ENCODE measurements around the gene UPP1.

DNA sequence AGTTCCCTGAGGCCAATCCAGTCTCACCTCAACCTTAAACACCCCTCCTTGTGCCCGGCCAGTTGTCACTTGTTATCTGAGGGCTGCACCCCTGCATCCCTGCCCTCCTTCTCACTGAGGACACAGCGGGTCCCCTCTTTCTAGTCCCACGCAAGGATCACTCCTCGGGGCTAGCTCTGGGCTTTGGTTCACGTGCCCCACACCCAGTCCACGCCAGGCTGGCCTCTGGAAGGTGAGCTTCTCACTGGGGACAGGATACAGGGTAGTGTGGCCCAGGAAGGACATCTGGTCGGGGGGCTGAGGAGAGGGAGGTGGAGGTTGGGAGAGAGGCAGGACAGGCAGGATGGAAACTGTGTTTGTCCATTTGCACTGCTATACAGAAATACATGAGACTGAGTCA is 25.5 kb downstream of the UPP1 start:
- TF ChIP-seq, protein P1, sequence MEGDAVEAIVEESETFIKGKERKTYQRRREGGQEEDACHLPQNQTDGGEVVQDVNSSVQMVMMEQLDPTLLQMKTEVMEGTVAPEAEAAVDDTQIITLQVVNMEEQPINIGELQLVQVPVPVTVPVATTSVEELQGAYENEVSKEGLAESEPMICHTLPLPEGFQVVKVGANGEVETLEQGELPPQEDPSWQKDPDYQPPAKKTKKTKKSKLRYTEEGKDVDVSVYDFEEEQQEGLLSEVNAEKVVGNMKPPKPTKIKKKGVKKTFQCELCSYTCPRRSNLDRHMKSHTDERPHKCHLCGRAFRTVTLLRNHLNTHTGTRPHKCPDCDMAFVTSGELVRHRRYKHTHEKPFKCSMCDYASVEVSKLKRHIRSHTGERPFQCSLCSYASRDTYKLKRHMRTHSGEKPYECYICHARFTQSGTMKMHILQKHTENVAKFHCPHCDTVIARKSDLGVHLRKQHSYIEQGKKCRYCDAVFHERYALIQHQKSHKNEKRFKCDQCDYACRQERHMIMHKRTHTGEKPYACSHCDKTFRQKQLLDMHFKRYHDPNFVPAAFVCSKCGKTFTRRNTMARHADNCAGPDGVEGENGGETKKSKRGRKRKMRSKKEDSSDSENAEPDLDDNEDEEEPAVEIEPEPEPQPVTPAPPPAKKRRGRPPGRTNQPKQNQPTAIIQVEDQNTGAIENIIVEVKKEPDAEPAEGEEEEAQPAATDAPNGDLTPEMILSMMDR (IDR thresholded peaks at IDR 0.05), result no peak
- TF ChIP-seq EZH2 (IDR thresholded peaks at IDR 0.05; ENCODE audit: borderline replicate concordance, insufficient read depth, low read depth, low read length, poor library complexity, severe bottlenecking), result no peak

Data from B cell (primary cell).